SK-N-SH treated with all-trans-retinoic acid at 6 μM for 48 hours (cell line): ENCODE data around the gene IKBKE.

Source experiments
- ATAC-seq: fragments of 200-7000 bp; cut with Tn5 transposase; 3 replicates; pipeline ENCODE4 v1.9.1; 2020; ENCODE audit warnings: mild to moderate bottlenecking, moderate library complexity
- ARNTL ChIP-seq: fragments of 450-650 bp; formaldehyde crosslinking; IDR thresholded peaks from 2 replicates; pipeline ENCODE4 v1.5.0; 2020; ENCODE audit warnings: low read depth, mild to moderate bottlenecking, moderate library complexity, borderline replicate concordance
- BACH2 ChIP-seq: fragments of 250-450 bp; sonication (Bioruptor Pico); IDR thresholded peaks from 2 replicates; pipeline ENCODE4 v1.9.0; 2021; ENCODE audit warnings: mild to moderate bottlenecking, borderline replicate concordance
- CREB5 ChIP-seq: fragments of 250-450 bp; sonication (Bioruptor Pico); IDR thresholded peaks from 2 replicates; pipeline ENCODE4 v1.5.1; 2020; ENCODE audit warnings: low read depth, mild to moderate bottlenecking, moderate library complexity
- CSDC2 ChIP-seq: fragments of 250-450 bp; sonication (Bioruptor Pico); IDR thresholded peaks from 2 replicates; pipeline ENCODE4 v1.5.0; 2020; ENCODE audit warnings: mild to moderate bottlenecking, moderate library complexity
- CSRNP3 ChIP-seq: fragments of 250-450 bp; sonication (Bioruptor Pico); IDR thresholded peaks from 2 replicates; pipeline ENCODE4 v1.5.1; 2021; ENCODE audit warnings: mild to moderate bottlenecking, moderate library complexity
- ESRRG ChIP-seq: fragments of 250-450 bp; sonication (Bioruptor Pico); IDR thresholded peaks from 2 replicates; pipeline ENCODE4 v1.6.1; 2021; ENCODE audit warnings: mild to moderate bottlenecking
- GLIS3 ChIP-seq: fragments of 250-450 bp; sonication (Bioruptor Pico); IDR thresholded peaks from 2 replicates; pipeline ENCODE4 v1.5.0; 2020; ENCODE audit warnings: mild to moderate bottlenecking, moderate library complexity
- ISL1 ChIP-seq: fragments of 250-450 bp; sonication (Bioruptor Pico); IDR thresholded peaks from 2 replicates; pipeline ENCODE4 v2.1.2; 2022; ENCODE audit warnings: mild to moderate bottlenecking, moderate library complexity
- OSR1 ChIP-seq: fragments of 250-450 bp; sonication (Bioruptor Pico); IDR thresholded peaks from 2 replicates; pipeline ENCODE4 v1.8.0; 2022; ENCODE audit warnings: moderate library complexity, mild to moderate bottlenecking, inconsistent platforms
- PATZ1 ChIP-seq: fragments of 250-450 bp; sonication (Bioruptor Pico); IDR thresholded peaks from 2 replicates; pipeline ENCODE4 v1.8.0; 2020; ENCODE audit warnings: mild to moderate bottlenecking, moderate library complexity, borderline replicate concordance
- POU6F1 ChIP-seq: fragments of 250-450 bp; sonication (Bioruptor Pico); IDR thresholded peaks from 2 replicates; pipeline ENCODE4 v1.8.0; 2021; ENCODE audit warnings: low read depth, mild to moderate bottlenecking, moderate library complexity, borderline replicate concordance
- SNAI2 ChIP-seq: fragments of 250-450 bp; sonication (Bioruptor Pico); IDR thresholded peaks from 2 replicates; pipeline ENCODE4 v1.5.0; 2020; ENCODE audit warnings: mild to moderate bottlenecking, moderate library complexity
- TCF4 ChIP-seq: fragments of 250-450 bp; sonication (Bioruptor Pico); IDR thresholded peaks from 2 replicates; pipeline ENCODE4 v1.8.0; 2021; ENCODE audit warnings: mild to moderate bottlenecking, moderate library complexity, borderline replicate concordance
- TOX ChIP-seq: fragments of 250-450 bp; sonication (Bioruptor Pico); IDR thresholded peaks from 2 replicates; pipeline ENCODE4 v1.8.0; 2021; ENCODE audit warnings: mild to moderate bottlenecking, moderate library complexity, borderline replicate concordance
- TSHZ2 ChIP-seq: fragments of 250-450 bp; sonication (Bioruptor Pico); IDR thresholded peaks from 2 replicates; pipeline ENCODE4 v1.5.0; 2020; ENCODE audit warnings: mild to moderate bottlenecking, moderate library complexity
- ZC3H10 ChIP-seq: fragments of 250-450 bp; sonication (Bioruptor Pico); IDR thresholded peaks from 2 replicates; pipeline ENCODE4 v1.5.1; 2021; ENCODE audit warnings: mild to moderate bottlenecking, moderate library complexity
- ZFP3 ChIP-seq: fragments of 250-450 bp; sonication (Bioruptor Pico); IDR thresholded peaks from 2 replicates; pipeline ENCODE4 v1.5.0; 2020; ENCODE audit warnings: mild to moderate bottlenecking, moderate library complexity
- ZFP30 ChIP-seq: fragments of 450-650 bp; formaldehyde crosslinking; IDR thresholded peaks from 2 replicates; pipeline ENCODE4 v1.5.0; 2022; ENCODE audit warnings: mild to moderate bottlenecking, moderate library complexity
- ZNF565 ChIP-seq: fragments of 450-650 bp; formaldehyde crosslinking; conservative IDR thresholded peaks from 2 replicates; pipeline ENCODE4 v1.5.0; 2020; ENCODE audit warnings: low read depth, mild to moderate bottlenecking, moderate library complexity
- ZNF70 ChIP-seq: fragments of 450-650 bp; formaldehyde crosslinking; IDR thresholded peaks from 2 replicates; pipeline ENCODE4 v1.5.0; 2020; ENCODE audit warnings: mild to moderate bottlenecking, moderate library complexity
- ZNF8 ChIP-seq: fragments of 450-650 bp; formaldehyde crosslinking; IDR thresholded peaks from 2 replicates; pipeline ENCODE4 v1.5.0; 2020; ENCODE audit warnings: mild to moderate bottlenecking, moderate library complexity

Gene IKBKE

GRCh38 chr1:206498685-206499084, 28.4 kb downstream of the IKBKE start:
- ATAC-seq, result no peak
- no peak for TF ChIP-seq TOX
- TF ChIP-seq POU6F1 (CRISPR knock-in tag), result no peak
- no peak for TF ChIP-seq ARNTL (CRISPR knock-in tag)
- TF ChIP-seq CSRNP3, result no peak
- no peak for TF ChIP-seq GLIS3 (CRISPR knock-in tag)
- no peak for TF ChIP-seq TCF4
- no peak for TF ChIP-seq ESRRG
- TF ChIP-seq ZNF8 (CRISPR knock-in tag), result no peak
- TF ChIP-seq ZFP30 (CRISPR knock-in tag), result no peak
- no peak for TF ChIP-seq ZC3H10
- no peak for TF ChIP-seq BACH2 (CRISPR knock-in tag)

GRCh38 chr1:206500046-206500445, 29.8 kb downstream of the IKBKE start:
- no peak for ATAC-seq
- no peak for TF ChIP-seq PATZ1
- TF ChIP-seq CREB5 (CRISPR knock-in tag), result no peak
- no peak for TF ChIP-seq TCF4
- TF ChIP-seq TSHZ2 (CRISPR knock-in tag), result no peak
- TF ChIP-seq SNAI2 (CRISPR knock-in tag), result no peak
- TF ChIP-seq OSR1 (CRISPR knock-in tag), result no peak
- no peak for TF ChIP-seq ZNF70 (CRISPR knock-in tag)
- no peak for TF ChIP-seq ISL1 (CRISPR knock-in tag)
- TF ChIP-seq ARNTL (CRISPR knock-in tag), result no peak
- TF ChIP-seq ZNF565 (CRISPR knock-in tag), result no peak
- TF ChIP-seq ZFP3 (CRISPR knock-in tag), result no peak
- TF ChIP-seq CSRNP3, result no peak
- no peak for TF ChIP-seq ZNF8 (CRISPR knock-in tag)
- TF ChIP-seq GLIS3 (CRISPR knock-in tag), result no peak
- no peak for TF ChIP-seq ZC3H10
- TF ChIP-seq ESRRG, result no peak
- TF ChIP-seq BACH2 (CRISPR knock-in tag), result no peak
- no peak for TF ChIP-seq CSDC2 (CRISPR knock-in tag)

GRCh38 chr1:206501881-206502280, 31.6 kb downstream of the IKBKE start:
- no peak for ATAC-seq
- TF ChIP-seq ZFP3 (CRISPR knock-in tag), result no peak
- TF ChIP-seq CSDC2 (CRISPR knock-in tag), result no peak
- TF ChIP-seq ZNF70 (CRISPR knock-in tag), result no peak
- TF ChIP-seq TCF4, result no peak
- TF ChIP-seq TSHZ2 (CRISPR knock-in tag), result no peak
- TF ChIP-seq ARNTL (CRISPR knock-in tag), result no peak
- no peak for TF ChIP-seq TOX
- TF ChIP-seq ZNF565 (CRISPR knock-in tag), result no peak
- no peak for TF ChIP-seq ZNF8 (CRISPR knock-in tag)
- TF ChIP-seq BACH2 (CRISPR knock-in tag), result no peak
- TF ChIP-seq POU6F1 (CRISPR knock-in tag), result no peak
